Measurements from ENCODE around the gene CCDC138. TPM values are rescaled to one million over a fixed set of nuclear protein-coding genes. Genes with fewer than 3 reads are reported as not detected.
A peak's percentile ranks its signal among the peaks of the same experiment; 100 is the strongest.

CCDC138 gene
- total RNA-seq, 1 donor from 2014 or later = 6.1 TPM

DNA sequence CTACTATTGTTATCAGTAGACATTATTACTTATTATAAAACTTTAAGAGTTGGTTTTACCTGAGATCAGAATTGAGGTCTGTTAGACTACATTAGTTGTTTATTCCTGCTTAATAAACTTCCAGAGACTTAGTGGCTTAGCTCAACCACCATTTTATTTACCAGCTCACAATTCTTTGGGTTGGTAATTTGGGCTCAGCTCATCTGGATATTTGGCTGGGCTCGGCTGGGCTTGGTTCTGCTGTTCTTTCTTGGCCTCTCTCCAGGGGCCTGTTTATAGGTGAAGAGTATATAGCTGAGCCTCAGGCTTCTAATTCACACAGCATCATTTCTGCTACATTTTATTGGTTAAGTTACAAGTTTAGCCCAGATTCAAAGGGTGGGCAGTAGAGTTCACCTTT lies 67.9 kb downstream of the CCDC138 start:
- Histone ChIP-seq H3K36me3 (ENCODE audit: insufficient read depth, low read length) (no peaks in the 10 kb centered on the region), H3K9ac (ENCODE audit: low read length) (no peak overlapping the region), H3K4me1 (ENCODE audit: insufficient read depth, low read length) (no peaks in the 10 kb centered on the region), H4K20me1 (ENCODE audit: insufficient read depth, low read length) (no peaks in the 10 kb centered on the region), H3K9me3 (ENCODE audit: insufficient read depth, low read depth, low read length) (no peaks in the 10 kb centered on the region), H3K4me2 (ENCODE audit: low read length) (no peak overlapping the region), H3K79me2 (ENCODE audit: insufficient read depth, low read length) (no peaks in the 10 kb centered on the region), H3K27ac (ENCODE audit: low read depth, low read length) (no peak overlapping the region), H2AFZ (ENCODE audit: low read depth, low read length) (no peak overlapping the region), H3K27me3 (ENCODE audit: insufficient read depth, low read length) (no peaks in the 10 kb centered on the region), H3K4me3 (ENCODE audit: insufficient read depth, low read depth, low read length) (no peak overlapping the region)
- TF ChIP-seq, protein P1, sequence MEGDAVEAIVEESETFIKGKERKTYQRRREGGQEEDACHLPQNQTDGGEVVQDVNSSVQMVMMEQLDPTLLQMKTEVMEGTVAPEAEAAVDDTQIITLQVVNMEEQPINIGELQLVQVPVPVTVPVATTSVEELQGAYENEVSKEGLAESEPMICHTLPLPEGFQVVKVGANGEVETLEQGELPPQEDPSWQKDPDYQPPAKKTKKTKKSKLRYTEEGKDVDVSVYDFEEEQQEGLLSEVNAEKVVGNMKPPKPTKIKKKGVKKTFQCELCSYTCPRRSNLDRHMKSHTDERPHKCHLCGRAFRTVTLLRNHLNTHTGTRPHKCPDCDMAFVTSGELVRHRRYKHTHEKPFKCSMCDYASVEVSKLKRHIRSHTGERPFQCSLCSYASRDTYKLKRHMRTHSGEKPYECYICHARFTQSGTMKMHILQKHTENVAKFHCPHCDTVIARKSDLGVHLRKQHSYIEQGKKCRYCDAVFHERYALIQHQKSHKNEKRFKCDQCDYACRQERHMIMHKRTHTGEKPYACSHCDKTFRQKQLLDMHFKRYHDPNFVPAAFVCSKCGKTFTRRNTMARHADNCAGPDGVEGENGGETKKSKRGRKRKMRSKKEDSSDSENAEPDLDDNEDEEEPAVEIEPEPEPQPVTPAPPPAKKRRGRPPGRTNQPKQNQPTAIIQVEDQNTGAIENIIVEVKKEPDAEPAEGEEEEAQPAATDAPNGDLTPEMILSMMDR (IDR thresholded peaks at IDR 0.05; ENCODE audit: insufficient read depth, low read depth, low read length) = no peak
- TF ChIP-seq EZH2 (IDR thresholded peaks at IDR 0.05; ENCODE audit: insufficient read depth, low read length) = no peak
- Mint-ChIP-seq H3K27me3 (ENCODE audit: low read depth, unreplicated experiment) (no peaks in the 10 kb centered on the region), H3K9me3 (ENCODE audit: unreplicated experiment) (no peaks in the 10 kb centered on the region), H3K36me3 (ENCODE audit: low read depth, unreplicated experiment) (peaks cover 5% of the 10 kb centered on the region), H3K4me1 (ENCODE audit: low read depth, unreplicated experiment) (peaks cover 9% of the 10 kb centered on the region), H3K27ac (ENCODE audit: unreplicated experiment) (no peak overlapping the region), H3K4me3 (ENCODE audit: unreplicated experiment) (no peak overlapping the region)
- DNase-seq (ENCODE audit: low read depth) (no peak), FAIRE-seq (no peak)

DNA sequence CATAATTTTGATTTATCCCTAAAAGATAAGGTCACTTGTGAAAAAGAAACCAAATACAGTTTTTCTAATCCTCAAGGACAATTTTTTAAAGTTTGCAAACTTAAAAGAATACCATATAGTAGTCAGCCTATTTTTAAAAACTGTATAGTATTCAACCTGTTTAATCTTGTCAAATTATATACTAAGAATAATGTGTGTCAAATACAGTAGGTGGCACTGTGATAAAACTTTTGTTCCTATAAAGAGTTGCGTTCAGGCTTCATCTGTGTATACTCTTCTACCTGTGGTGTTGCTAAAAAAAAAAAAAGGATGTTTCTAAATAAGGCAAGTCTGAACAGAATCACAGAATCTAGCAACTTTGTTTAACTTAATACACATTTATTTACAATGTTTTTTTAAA lies 68.6 kb downstream of the CCDC138 start:
- peaks cover 5% of the 10 kb centered on the region for H3K36me3 Mint-ChIP-seq (ENCODE audit: low read depth, unreplicated experiment)
- no peak overlapping the region for H3K4me2 ChIP-seq (ENCODE audit: low read length)
- no peak overlapping the region for H3K4me3 Mint-ChIP-seq (ENCODE audit: unreplicated experiment)
- no peak overlapping the region for H3K27ac ChIP-seq (ENCODE audit: low read depth, low read length)
- peaks cover 3% of the 10 kb centered on the region for H4K20me1 ChIP-seq (ENCODE audit: insufficient read depth, low read length)
- H3K79me2 ChIP-seq (ENCODE audit: insufficient read depth, low read length) = no peaks in the 10 kb centered on the region
- H3K9ac ChIP-seq (ENCODE audit: low read length) = no peak overlapping the region
- no peaks in the 10 kb centered on the region for H3K27me3 Mint-ChIP-seq (ENCODE audit: low read depth, unreplicated experiment)
- FAIRE-seq = peak; percentile 55
- no peaks in the 10 kb centered on the region for H3K4me1 ChIP-seq (ENCODE audit: insufficient read depth, low read length)
- H3K27me3 ChIP-seq (ENCODE audit: insufficient read depth, low read length) = no peaks in the 10 kb centered on the region
- no peak overlapping the region for H3K4me3 ChIP-seq (ENCODE audit: insufficient read depth, low read depth, low read length)
- DNase-seq (ENCODE audit: low read depth) = peak; percentile 5
- H3K4me1 Mint-ChIP-seq (ENCODE audit: low read depth, unreplicated experiment) = peaks cover 8% of the 10 kb centered on the region
- no peak for TF ChIP-seq EZH2 (IDR thresholded peaks at IDR 0.05; ENCODE audit: insufficient read depth, low read length)
- TF ChIP-seq, protein P1 (IDR thresholded peaks at IDR 0.05; ENCODE audit: insufficient read depth, low read depth, low read length) = no peak
- no peaks in the 10 kb centered on the region for H3K9me3 ChIP-seq (ENCODE audit: insufficient read depth, low read depth, low read length)
- no peak overlapping the region for H3K27ac Mint-ChIP-seq (ENCODE audit: unreplicated experiment)
- no peaks in the 10 kb centered on the region for H3K36me3 ChIP-seq (ENCODE audit: insufficient read depth, low read length)
- H3K9me3 Mint-ChIP-seq (ENCODE audit: unreplicated experiment) = no peaks in the 10 kb centered on the region
- H2AFZ ChIP-seq (ENCODE audit: low read depth, low read length) = no peak overlapping the region

DNA sequence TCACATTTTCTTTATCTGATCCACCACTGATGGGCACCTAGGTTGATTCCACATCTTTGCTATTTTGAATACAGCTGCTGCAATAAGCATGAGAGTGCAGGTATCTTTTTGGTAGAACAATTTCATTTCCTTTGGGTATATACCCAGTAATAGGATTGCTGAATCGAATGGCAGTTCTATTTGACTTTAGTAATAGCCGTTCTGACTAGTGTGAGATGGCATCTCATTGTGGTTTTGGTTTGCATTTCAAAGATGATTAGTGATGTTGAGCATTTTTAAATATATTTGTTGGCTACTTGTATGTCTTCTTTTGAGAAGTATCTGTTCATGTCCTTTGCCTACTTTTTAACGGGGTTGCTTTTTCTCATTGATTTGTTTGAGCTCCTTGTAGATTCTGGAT lies 72.3 kb downstream of the CCDC138 start:
- FAIRE-seq (peak; percentile 34), DNase-seq (ENCODE audit: low read depth) (peak; percentile 46)
- H3K79me2 ChIP-seq (ENCODE audit: insufficient read depth, low read length) = no peaks in the 10 kb centered on the region
- Mint-ChIP-seq H3K27ac (ENCODE audit: unreplicated experiment) (peak overlapping the region; percentile 56), H3K9me3 (ENCODE audit: unreplicated experiment) (no peaks in the 10 kb centered on the region), H3K4me1 (ENCODE audit: low read depth, unreplicated experiment) (peaks cover 6% of the 10 kb centered on the region), H3K27me3 (ENCODE audit: low read depth, unreplicated experiment) (no peaks in the 10 kb centered on the region), H3K36me3 (ENCODE audit: low read depth, unreplicated experiment) (peaks cover 4% of the 10 kb centered on the region), H3K4me3 (ENCODE audit: unreplicated experiment) (no peak overlapping the region)
- H3K4me1 ChIP-seq (ENCODE audit: insufficient read depth, low read length) = no peaks in the 10 kb centered on the region
- H3K4me2 ChIP-seq (ENCODE audit: low read length) = no peak overlapping the region
- TF ChIP-seq EZH2 (IDR thresholded peaks at IDR 0.05; ENCODE audit: insufficient read depth, low read length) = no peak
- TF ChIP-seq, protein P1 (IDR thresholded peaks at IDR 0.05; ENCODE audit: insufficient read depth, low read depth, low read length) = no peak
- H3K9ac ChIP-seq (ENCODE audit: low read length) = no peak overlapping the region
- no peaks in the 10 kb centered on the region for H3K36me3 ChIP-seq (ENCODE audit: insufficient read depth, low read length)
- H3K4me3 ChIP-seq (ENCODE audit: insufficient read depth, low read depth, low read length) = no peak overlapping the region
- H3K27me3 ChIP-seq (ENCODE audit: insufficient read depth, low read length) = no peaks in the 10 kb centered on the region
- H3K9me3 ChIP-seq (ENCODE audit: insufficient read depth, low read depth, low read length) = no peaks in the 10 kb centered on the region
- no peak overlapping the region for H2AFZ ChIP-seq (ENCODE audit: low read depth, low read length)
- peaks cover 3% of the 10 kb centered on the region for H4K20me1 ChIP-seq (ENCODE audit: insufficient read depth, low read length)
- H3K27ac ChIP-seq (ENCODE audit: low read depth, low read length) = no peak overlapping the region

Data from astrocyte (in vitro differentiated cells and primary cell).